NCI-H1417 treated with DMSO at 0.1 percent for 48 hours (cell line): ENCODE data around the gene FIBP.

Experiments
- DNase-seq: peaks from one replicate; lab custom pipeline; 2025; lab: John Stamatoyannopoulos, UW

The FIBP gene

DNA sequence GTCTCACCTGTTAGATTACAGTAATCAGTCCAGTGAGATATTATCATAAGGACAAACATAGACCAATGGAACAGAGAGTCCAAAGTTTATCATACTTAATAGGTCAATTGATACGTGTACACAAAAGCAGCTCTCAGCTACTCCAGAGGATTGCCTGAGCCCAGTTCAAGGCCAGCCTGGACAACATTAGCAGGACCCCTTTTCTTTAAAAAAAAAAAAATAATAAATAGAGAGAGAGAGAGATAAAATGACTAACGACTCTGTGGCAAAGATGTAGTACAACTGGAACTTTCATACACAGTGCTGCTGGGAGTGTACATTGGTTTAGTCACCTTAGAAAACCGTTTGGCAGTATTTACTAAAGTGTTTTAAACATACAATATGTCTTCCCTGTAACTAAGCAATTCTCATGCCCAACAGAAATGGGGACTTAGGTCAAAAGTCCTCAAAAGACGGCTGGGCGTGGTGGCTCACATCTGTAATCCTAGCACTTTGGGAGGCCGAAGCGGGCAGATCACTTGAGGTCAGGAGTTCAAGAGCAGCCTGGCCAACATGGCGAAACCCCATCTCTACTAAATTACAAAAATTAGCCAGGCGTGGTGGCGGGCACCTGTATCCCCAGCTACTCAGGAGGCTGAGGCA, 43.9 kb downstream of the FIBP start:
- DNase-seq: no peak

DNA sequence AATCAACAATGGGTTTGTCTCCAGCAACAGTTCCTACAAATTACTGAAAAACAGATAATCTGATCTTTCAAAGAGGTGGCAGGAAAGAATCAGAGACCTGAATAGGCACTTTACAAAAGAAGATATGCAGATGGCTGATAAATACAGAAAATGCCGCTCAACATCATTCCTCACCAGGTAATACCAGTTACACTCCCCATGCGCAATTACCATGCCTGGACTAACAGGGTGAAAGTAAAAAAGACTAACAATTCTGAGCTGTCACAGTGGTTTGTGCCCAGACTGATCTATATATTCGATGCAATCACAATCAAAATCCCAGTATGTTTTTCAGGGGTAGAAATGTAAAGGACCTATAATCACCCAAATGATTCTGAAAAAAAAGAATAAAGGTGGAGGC, 44.5 kb downstream of the FIBP start:
- DNase-seq: no peak

DNA sequence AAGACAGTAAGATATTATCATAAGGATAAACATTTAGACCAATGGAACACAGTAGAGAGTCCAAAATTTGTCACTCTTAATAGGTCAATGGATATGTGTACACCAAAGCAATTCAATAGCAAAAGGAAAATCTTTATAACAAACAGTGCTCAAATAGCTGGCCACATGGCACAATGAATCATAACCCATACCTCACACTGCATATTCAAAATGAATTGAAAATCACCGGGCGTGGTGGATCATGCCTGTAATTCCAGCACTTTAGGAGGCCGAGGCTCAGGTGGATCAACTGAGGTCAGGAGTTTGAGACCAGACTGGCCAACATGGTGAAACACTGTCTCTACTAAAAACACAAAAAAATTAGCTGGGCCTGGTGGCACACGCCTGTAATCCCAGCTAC, 46.1 kb downstream of the FIBP start:
- no peak for DNase-seq

DNA sequence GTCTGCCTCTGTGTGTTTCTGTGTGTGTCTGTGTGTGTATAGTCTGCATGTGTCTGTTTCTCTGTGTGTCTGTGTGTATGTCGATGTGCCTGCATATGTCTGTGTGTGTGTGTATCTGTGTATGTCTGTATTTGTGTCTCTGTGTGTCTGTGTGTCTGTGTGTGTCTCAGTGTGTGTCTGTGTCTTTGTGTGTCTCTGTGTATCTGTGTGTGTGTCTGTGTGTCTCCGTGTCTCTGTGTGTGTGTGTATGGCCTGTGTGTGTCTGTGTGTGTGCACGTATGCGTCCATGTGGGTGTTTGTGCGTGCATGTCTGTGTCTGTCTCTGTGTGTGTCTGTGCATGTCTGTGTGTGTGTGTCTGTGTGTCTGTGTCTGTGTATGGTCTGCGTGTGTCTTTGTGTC, 54.1 kb downstream of the FIBP start:
- DNase-seq: no peak
